ENCODE measurements around the gene BAIAP2L2. TPM values are rescaled to one million over a fixed set of nuclear protein-coding genes. Genes with fewer than 3 reads are reported as not detected.

The BAIAP2L2 gene, protein sequence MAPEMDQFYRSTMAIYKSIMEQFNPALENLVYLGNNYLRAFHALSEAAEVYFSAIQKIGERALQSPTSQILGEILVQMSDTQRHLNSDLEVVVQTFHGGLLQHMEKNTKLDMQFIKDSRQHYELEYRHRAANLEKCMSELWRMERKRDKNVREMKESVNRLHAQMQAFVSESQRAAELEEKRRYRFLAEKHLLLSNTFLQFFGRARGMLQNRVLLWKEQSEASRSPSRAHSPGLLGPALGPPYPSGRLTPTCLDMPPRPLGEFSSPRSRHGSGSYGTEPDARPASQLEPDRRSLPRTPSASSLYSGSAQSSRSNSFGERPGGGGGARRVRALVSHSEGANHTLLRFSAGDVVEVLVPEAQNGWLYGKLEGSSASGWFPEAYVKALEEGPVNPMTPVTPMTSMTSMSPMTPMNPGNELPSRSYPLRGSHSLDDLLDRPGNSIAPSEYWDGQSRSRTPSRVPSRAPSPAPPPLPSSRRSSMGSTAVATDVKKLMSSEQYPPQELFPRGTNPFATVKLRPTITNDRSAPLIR
- 2.0 and 2.3 TPM in 2 replicates for total RNA-seq (2021)
- long read RNA-seq, partial matches to known transcripts: 1 of 5 reads
- long read RNA-seq, other reads (novel, unspliced or antisense): 4 of 5 reads

DNA sequence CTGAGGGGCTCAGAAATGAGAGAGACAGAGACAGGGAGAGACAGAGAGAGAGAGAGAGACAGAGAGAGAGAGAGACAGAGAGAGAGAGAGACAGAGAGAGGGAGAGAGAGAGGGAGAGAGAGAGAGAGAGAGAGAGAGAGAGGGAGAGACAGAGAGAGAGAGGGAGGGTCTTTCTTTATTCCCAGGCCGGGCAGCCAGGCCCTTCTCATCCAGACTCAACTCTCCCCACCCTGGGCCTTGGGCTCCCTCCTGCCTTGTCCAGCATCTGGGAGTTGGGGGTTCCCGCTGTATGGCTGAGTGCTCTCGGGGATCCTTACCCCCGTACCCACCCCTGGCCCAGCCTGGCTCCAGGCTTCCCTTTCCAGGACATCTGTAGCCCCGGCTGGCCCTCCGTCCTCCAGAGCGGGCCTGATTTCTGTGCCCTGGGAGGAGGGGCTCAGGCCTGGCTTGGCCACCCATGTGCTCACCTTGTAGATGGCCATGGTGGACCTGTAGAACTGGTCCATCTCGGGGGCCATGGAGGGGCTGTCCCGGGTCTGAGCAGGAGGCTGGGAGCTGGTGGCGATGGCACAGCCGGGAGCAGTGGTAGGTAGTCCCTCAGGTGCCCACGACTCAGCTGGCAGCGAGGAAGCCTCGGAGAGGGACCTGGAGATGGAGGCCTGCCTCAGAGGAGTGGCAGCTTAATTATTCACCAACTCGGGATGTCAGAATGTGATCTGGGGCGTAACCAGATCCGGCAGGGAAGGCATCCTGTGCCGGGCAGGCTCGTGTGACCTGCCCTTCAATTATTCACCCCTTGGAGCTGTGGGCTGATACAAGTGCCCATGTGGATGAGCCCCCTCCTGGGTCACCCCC, at the start of gene BAIAP2L2:
TSS of gene BAIAP2L2 (minus strand) at position 677 of the 855 bp plus-strand sequence. CDS start at position 518, 159 bp downstream.
- WGBS (ENCODE audit: extremely low coverage, insufficient read length, low lambda C conversion rate): no CpG with 5 or more reads among the region's 19 CpGs
- Histone ChIP-seq H3K9ac (ENCODE audit: extremely low read depth, insufficient read length, low read length) (no peak within 1 kb of the TSS), H3K79me1 (ENCODE audit: insufficient read depth, low read depth, low read length, poor library complexity, severe bottlenecking) (no peaks in the 10 kb centered on the region), H2AFZ (ENCODE audit: low read length) (no peak within 1 kb of the TSS), H3T11ph (ENCODE audit: low read length) (no peak within 1 kb of the TSS), H2BK120ac (ENCODE audit: low read depth, low read length, poor library complexity, severe bottlenecking) (no peak within 1 kb of the TSS), H3K27ac (ENCODE audit: insufficient read length, low read depth, low read length) (no peak within 1 kb of the TSS), H3K79me2 (ENCODE audit: insufficient read depth, low read length) (no peaks in the 10 kb centered on the region), H3K4me1 (ENCODE audit: insufficient read depth, low read length) (no peaks in the 10 kb centered on the region), H3K23ac (ENCODE audit: insufficient read length, low read depth, low read length) (no peak within 1 kb of the TSS), H2BK12ac (ENCODE audit: insufficient read length, low read depth, low read length) (no peak within 1 kb of the TSS), H4K20me1 (ENCODE audit: control insufficient read depth, insufficient read depth, insufficient read length) (peaks cover 2% of the 10 kb centered on the region), H3K18ac (ENCODE audit: insufficient read length, low read depth, low read length) (no peak within 1 kb of the TSS), H4K5ac (ENCODE audit: insufficient read length, low read depth, low read length) (no peak within 1 kb of the TSS), H2BK20ac (ENCODE audit: low read depth, low read length, poor library complexity, severe bottlenecking) (no peak within 1 kb of the TSS), H3K56ac (ENCODE audit: insufficient read length, low read depth, low read length) (no peak within 1 kb of the TSS), H2BK15ac (ENCODE audit: low read depth, low read length) (no peak within 1 kb of the TSS), H3K14ac (ENCODE audit: insufficient read depth, low read length) (no peak within 1 kb of the TSS; the same call in 1 of the 2 replicates), H3K9me3 (ENCODE audit: control insufficient read depth, low read depth, low read length) (no peaks in the 10 kb centered on the region), H4K8ac (replicated peaks; ENCODE audit: insufficient read length, low read depth, low read length) (no peak within 1 kb of the TSS), H3K23me2 (ENCODE audit: insufficient read length, low read depth, low read length, poor library complexity, severe bottlenecking) (no peaks in the 10 kb centered on the region), H4K91ac (ENCODE audit: insufficient read length, low read depth, low read length) (no peak within 1 kb of the TSS), H3K4ac (ENCODE audit: low read depth, low read length) (no peak within 1 kb of the TSS), H3K4me2 (ENCODE audit: insufficient read depth, insufficient read length, low read length) (no peak within 1 kb of the TSS), H3K27me3 (ENCODE audit: insufficient read depth, low read length) (no peaks in the 10 kb centered on the region), H2BK5ac (ENCODE audit: insufficient read length, low read length) (no peak within 1 kb of the TSS), H2AK5ac (ENCODE audit: insufficient read length, low read length) (no peak within 1 kb of the TSS)
- Mint-ChIP-seq H3K4me1 (peaks cover 2 to 13% of the 10 kb centered on the region in 2 experiments), H3K27me3 (ENCODE audit: low read depth) (no peaks in the 10 kb centered on the region; the same call in 1 of the 2 replicates), H3K27ac (peak within 1 kb of the TSS in 1 of 3 experiments; percentile 81; a peak in 2 of 7 replicates), H3K36me3 (ENCODE audit: insufficient read depth in 1 of 3, low read depth in 3 of 3) (peaks cover 0 to 2% (median 2%) of the 10 kb centered on the region in 3 experiments; a peak in 5 of 7 replicates), H3K4me3 (no peak within 1 kb of the TSS), H3K9me3 (peaks cover 0 to 3% of the 10 kb centered on the region in 2 experiments; a peak in 1 of 5 replicates)
- DNase-seq: peak; percentile 40
- TF ChIP-seq, protein P1, sequence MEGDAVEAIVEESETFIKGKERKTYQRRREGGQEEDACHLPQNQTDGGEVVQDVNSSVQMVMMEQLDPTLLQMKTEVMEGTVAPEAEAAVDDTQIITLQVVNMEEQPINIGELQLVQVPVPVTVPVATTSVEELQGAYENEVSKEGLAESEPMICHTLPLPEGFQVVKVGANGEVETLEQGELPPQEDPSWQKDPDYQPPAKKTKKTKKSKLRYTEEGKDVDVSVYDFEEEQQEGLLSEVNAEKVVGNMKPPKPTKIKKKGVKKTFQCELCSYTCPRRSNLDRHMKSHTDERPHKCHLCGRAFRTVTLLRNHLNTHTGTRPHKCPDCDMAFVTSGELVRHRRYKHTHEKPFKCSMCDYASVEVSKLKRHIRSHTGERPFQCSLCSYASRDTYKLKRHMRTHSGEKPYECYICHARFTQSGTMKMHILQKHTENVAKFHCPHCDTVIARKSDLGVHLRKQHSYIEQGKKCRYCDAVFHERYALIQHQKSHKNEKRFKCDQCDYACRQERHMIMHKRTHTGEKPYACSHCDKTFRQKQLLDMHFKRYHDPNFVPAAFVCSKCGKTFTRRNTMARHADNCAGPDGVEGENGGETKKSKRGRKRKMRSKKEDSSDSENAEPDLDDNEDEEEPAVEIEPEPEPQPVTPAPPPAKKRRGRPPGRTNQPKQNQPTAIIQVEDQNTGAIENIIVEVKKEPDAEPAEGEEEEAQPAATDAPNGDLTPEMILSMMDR (conservative IDR thresholded peaks at IDR 0.05): no peak

All from H9 (cell line).